SK-N-MC (cell line): ENCODE results near the gene MED22.
"Not testable (repeated sequence)": the region's sequence is repeated elsewhere in the genome, so short reads cannot be mapped to it uniquely, and the experiment has no call there.

Source experiments
- EZH2 ChIP-seq: fragments of 200-600 bp; sonication (generic); IDR thresholded peaks from one replicate; pipeline ENCODE4 v1.6.1; 2017; ENCODE audit warnings: antibody characterized with exemption
- FOXP2 ChIP-seq: optimal IDR thresholded peaks from 2 replicates; pipeline ENCODE3; 2011; ENCODE audit warnings: mild to moderate bottlenecking, moderate library complexity; ENCODE audit not compliant: insufficient read depth; ENCODE audit errors: extremely low read length, control extremely low read depth
- POLR2AphosphoS5 ChIP-seq: IDR thresholded peaks from 2 replicates; pipeline ENCODE4 v1.6.1; 2012; ENCODE audit warnings: mild to moderate bottlenecking, low read depth, low read length, borderline replicate concordance

GRCh38 chr9:133391449-133391848 lies 43.5 kb upstream of the MED22 start:
- not testable (repeated sequence) for TF ChIP-seq POLR2AphosphoS5, EZH2, FOXP2
